ENCODE measurements around the gene CKB. TPM values are rescaled to one million over a fixed set of nuclear protein-coding genes. Genes with fewer than 3 reads are reported as not detected.

The CKB gene
- polyA plus RNA-seq, 3 donors = 0.76 to 12.5 (median 2.7) TPM

- Mint-ChIP-seq H3K27ac (no peak overlapping the region), H3K9me3 (no peaks in the 10 kb centered on the region), H3K4me3 (no peak overlapping the region), H3K4me1 (no peaks in the 10 kb centered on the region), H3K27me3 (ENCODE audit: low read depth in 3 of 3) (peaks cover 6 to 41% (median 9%) of the 10 kb centered on the region in 3 donors), H3K36me3 (peaks cover 0 to under 1% of the 10 kb centered on the region in 2 donors)
- Histone ChIP-seq H3K27ac (ENCODE audit: low read depth in 1 of 2, low read length in 2 of 2) (no peak overlapping the region), H3K9ac (ENCODE audit: insufficient read depth, low read length, poor library complexity, severe bottlenecking) (no peak overlapping the region), H3K36me3 (replicated peaks in 1 of 2; ENCODE audit: control insufficient read depth in 1 of 2, insufficient read depth in 2 of 2, low read length in 2 of 2) (no peaks in the 10 kb centered on the region), H3K4me1 (ENCODE audit: control insufficient read depth in 1 of 2, insufficient read depth in 2 of 2, low read length in 2 of 2) (no peaks in the 10 kb centered on the region), H3K4me3 (replicated peaks in 1 of 3; ENCODE audit: low read depth in 2 of 3, low read length in 3 of 3) (no peak overlapping the region), H3K4me2 (replicated peaks; ENCODE audit: extremely low read depth, low read length, poor library complexity, severe bottlenecking) (no peak overlapping the region), H3K27me3 (ENCODE audit: control insufficient read depth in 2 of 2, insufficient read depth in 2 of 2, low read length in 2 of 2) (peaks cover 0 to 5% of the 10 kb centered on the region in 2 donors), H3K9me3 (replicated peaks in 1 of 2; ENCODE audit: control insufficient read depth in 1 of 2, insufficient read depth in 1 of 2, low read length in 2 of 2) (no peaks in the 10 kb centered on the region), H4K20me1 (ENCODE audit: insufficient read depth, low read length) (peaks cover 18% of the 10 kb centered on the region), H3K79me2 (ENCODE audit: insufficient read depth, low read length) (no peaks in the 10 kb centered on the region), H2AFZ (ENCODE audit: insufficient read depth, low read depth, low read length, poor library complexity, severe bottlenecking) (no peak overlapping the region)
- WGBS (ENCODE audit: insufficient coverage) = 89% methylated on average over 28 of the region's 33 CpGs
- no peak for DNase-seq
- intact Hi-C loops (cut with micrococcal nuclease) = no loop called here
- TF ChIP-seq CTCF (IDR thresholded peaks at IDR 0.05) = no peak
Measured at GRCh38 chr14:103541709-103542604, 19.3 kb upstream of the CKB start.

GRCh38 chr14:103540821-103541708, 18.4 kb upstream of the CKB start:
- H3K27me3 ChIP-seq (ENCODE audit: control insufficient read depth in 2 of 2, insufficient read depth in 2 of 2, low read length in 2 of 2) = peaks cover 0 to 5% of the 10 kb centered on the region in 2 donors
- H3K27me3 Mint-ChIP-seq (ENCODE audit: low read depth in 3 of 3) = peaks cover 3 to 41% (median 9%) of the 10 kb centered on the region in 3 donors
- WGBS (ENCODE audit: insufficient coverage) = 66% methylated on average over 14 of the region's 17 CpGs

More at GRCh38 chr14:103540821-103541708, 18.4 kb upstream of the CKB start:
- no peak for TF ChIP-seq CTCF (IDR thresholded peaks at IDR 0.05)
- Histone ChIP-seq H4K20me1 (ENCODE audit: insufficient read depth, low read length) (peaks cover 10% of the 10 kb centered on the region), H3K4me2 (replicated peaks; ENCODE audit: extremely low read depth, low read length, poor library complexity, severe bottlenecking) (no peak overlapping the region), H3K4me3 (replicated peaks in 1 of 3; ENCODE audit: low read depth in 2 of 3, low read length in 3 of 3) (no peak overlapping the region), H3K79me2 (ENCODE audit: insufficient read depth, low read length) (no peaks in the 10 kb centered on the region), H2AFZ (ENCODE audit: insufficient read depth, low read depth, low read length, poor library complexity, severe bottlenecking) (no peak overlapping the region), H3K36me3 (replicated peaks in 1 of 2; ENCODE audit: control insufficient read depth in 1 of 2, insufficient read depth in 2 of 2, low read length in 2 of 2) (peaks cover 0 to under 1% of the 10 kb centered on the region in 2 donors), H3K9me3 (replicated peaks in 1 of 2; ENCODE audit: control insufficient read depth in 1 of 2, insufficient read depth in 1 of 2, low read length in 2 of 2) (no peaks in the 10 kb centered on the region), H3K4me1 (ENCODE audit: control insufficient read depth in 1 of 2, insufficient read depth in 2 of 2, low read length in 2 of 2) (no peaks in the 10 kb centered on the region), H3K27ac (ENCODE audit: low read depth in 1 of 2, low read length in 2 of 2) (no peak overlapping the region), H3K9ac (ENCODE audit: insufficient read depth, low read length, poor library complexity, severe bottlenecking) (no peak overlapping the region)
- Mint-ChIP-seq H3K27ac (no peak overlapping the region), H3K4me3 (no peak overlapping the region), H3K36me3 (peaks cover 0 to 2% of the 10 kb centered on the region in 2 donors), H3K9me3 (no peaks in the 10 kb centered on the region), H3K4me1 (no peaks in the 10 kb centered on the region)
- DNase-seq = no peak
- intact Hi-C loops (cut with micrococcal nuclease) = no loop called here
